Cerebellar cortex (tissue), 1 donor: ENCODE measurements around the gene RBM15.

Experiments
- DNase-seq: peaks from one replicate; pipeline ENCODE4 v3.0.0-alpha.2; 2015; ENCODE audit warnings: low spot score

The RBM15 gene

DNA sequence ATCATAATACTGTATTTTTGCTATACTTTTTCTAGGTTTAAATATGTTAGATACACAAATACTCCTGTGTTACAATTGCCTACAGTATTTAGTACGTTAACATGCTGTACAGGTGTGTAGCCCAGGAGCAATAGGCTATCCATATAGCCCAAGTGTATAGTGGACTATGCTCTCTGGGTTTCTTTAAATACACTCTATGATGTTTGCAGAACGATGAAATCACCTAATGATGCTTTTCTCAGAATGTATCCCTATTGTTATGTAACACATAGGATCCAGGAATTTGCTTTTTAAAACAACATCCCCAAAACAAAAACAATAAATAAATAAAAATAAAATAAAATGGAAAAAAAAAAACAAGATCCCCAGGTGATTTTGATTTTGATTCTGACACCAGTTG lies 18.1 kb upstream of the RBM15 start:
- no peak for DNase-seq

DNA sequence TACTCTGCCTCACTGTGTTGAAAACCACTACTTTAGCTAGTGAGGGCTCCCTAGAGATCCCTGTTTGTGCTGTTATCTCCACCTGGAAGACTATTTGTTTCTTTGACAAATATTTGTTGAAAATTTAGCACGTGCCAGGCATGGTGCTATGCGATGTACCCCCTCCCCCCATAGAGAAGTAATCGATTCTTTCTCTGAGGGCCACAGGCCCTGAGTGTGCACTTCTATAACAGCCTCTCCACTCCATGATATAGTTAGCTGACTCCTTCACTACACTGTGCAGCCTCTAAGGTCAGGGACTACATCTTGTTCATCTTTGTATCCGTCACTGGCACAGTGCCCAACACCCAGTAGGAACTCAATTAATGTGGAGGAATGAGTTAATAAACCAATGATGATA lies 17.3 kb upstream of the RBM15 start:
- no peak for DNase-seq

DNA sequence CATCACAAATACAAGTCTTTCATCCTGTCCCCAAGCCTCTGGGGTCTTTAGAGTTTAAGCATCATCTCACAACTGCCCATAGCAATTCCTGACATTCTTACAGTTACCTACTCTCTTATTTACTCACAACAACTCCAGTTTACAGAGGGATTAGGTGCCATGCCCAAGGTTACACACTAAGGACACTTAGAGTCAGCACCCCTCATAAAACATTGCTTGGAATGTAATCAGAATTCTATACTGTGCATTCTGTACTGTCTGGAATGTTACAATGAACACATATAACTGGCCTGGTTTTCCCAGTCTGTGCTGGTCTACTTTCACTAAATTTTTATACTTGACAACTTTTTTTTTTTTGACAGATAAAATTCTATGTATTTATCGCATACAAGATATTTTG lies 14.5 kb upstream of the RBM15 start:
- DNase-seq: no peak

DNA sequence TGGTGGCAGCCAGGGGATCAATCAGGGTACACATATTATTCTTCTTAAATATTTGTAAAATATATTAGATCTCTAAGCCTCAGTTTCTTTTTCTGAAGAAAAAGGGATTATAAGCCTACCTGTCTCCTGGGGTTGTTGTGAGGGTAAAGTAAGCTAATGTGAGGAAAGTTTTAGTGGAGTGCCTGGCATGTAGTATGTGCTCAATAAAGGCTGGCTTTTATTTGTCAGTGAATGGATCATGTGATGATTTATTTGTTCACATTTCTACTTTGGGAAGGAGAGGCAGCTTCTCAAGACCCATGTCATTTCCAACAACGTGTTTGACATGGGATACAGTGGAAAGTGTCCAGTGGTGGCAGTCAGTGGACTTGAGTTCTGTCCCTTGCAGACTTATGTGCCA lies 12.4 kb upstream of the RBM15 start:
- no peak for DNase-seq

DNA sequence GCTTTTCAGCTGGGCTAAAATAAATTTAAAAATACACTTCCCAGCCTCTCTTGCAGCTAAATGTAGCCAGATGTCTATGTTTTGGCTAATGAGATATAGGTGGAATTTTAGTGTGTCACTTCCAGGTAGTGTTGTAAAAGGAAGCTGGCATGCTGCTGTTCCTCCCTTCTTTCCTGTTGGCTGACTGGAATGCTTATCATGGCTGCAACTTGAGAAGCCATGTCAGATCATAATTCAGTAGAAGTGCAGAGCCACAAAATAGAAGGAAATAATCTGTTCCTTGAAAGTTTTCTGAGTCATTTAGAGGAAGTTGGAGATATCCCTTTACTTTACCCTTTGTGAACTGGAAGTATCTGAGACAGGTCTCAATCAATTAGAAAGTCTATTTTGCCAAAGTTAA lies 10.9 kb upstream of the RBM15 start:
- DNase-seq: no peak

DNA sequence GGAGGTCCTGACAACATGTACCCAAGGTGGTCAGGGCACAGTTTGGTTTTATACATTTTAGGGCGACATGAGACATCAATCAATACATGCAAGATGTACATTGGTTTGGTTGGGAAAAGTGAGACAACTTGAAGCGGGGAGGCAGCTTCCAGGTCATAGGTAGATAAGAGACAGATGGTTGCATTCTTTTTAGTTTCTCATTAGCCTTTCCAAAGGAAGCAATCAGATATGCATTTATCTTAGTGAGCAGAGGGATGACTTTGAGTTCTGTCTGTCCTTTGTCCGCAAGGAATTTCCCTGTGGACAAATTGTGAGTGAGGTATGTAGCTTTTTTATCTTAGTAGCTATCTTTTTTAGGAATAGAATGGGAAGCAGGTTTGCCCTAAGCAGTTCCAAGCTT lies 10.5 kb upstream of the RBM15 start:
- no peak for DNase-seq

DNA sequence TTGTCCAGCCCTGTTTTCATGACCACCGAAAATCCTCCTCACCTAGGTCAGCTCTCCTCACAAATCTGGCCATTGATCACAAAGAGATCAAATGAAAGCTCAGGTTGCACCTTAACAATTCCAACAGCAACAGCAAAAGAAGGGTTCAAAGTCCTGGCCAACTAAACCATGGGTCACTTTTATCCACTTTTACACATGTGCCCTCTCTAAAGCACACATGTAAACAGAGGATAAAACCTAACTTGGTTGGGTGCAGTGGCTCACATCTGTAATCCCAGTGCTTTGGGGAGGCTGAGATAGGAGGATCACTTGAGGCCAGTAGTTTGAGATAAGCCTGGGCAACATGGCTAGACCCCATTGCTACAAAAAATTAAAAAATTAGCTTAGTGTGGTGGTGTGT lies 3.9 kb upstream of the RBM15 start:
- no peak for DNase-seq

DNA sequence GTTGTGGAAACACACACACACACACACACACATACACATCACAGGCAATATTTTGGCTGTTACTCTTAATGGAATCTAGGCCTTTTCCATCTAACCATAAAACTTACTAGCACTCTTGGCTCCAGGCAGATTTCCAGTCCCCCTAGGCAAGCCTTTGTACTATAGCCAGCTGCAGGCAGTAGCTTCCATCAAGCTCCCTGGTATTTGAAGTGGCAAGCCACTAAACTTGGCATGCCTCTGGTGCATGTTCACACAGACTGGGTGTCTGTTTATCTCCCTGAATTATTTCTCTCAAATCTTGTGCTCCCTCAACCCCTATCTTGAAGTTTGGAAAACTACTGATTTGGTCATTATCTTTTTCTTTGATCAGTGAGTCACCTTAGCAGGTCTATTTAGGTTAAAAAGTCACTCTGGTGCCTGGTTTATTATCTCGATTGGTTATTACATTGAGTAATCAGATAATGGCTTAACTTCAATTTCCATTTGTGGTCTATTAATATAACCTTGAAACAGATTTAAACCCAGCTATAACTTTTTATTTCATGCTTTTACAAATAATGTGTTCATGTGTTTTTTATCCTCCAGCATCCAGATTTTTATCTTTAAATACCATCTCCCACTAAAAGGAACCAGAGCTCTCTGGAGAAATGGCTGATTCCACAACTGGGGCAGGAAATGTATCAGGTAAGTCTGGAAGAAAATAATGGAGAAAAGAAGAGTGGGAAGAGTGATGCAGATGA lies 2.7 kb upstream of the RBM15 start:
- no peak for DNase-seq

DNA sequence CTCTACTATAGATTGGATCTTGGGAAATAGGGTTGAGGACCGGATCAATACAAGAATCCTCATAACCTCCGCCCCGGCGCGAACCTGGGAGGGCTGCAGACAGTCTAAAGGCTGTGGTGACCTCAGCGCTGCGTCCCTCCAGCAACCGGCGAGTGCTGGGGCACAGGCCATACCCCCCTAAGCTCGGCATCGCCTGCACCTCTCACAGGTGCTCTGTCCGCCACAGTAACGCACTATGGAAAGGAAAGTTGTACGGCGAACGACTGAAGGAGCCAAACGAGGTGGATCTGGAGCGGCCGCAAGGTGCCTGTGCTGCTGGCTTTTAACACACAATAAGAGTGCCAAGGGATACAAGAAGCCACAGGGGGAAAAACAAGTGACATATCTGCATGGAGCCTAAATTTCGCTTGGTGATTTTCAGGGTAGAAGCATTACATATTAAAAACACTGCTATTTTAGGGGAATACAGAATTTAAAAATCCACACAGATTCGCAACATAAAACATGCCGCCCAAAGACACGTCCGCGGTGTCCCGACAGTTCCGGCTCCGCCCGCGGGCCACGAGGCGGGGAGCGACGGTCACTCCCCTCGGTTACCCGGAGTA lies 1.4 kb upstream of the RBM15 start:
- peak; percentile 49 for DNase-seq

DNA sequence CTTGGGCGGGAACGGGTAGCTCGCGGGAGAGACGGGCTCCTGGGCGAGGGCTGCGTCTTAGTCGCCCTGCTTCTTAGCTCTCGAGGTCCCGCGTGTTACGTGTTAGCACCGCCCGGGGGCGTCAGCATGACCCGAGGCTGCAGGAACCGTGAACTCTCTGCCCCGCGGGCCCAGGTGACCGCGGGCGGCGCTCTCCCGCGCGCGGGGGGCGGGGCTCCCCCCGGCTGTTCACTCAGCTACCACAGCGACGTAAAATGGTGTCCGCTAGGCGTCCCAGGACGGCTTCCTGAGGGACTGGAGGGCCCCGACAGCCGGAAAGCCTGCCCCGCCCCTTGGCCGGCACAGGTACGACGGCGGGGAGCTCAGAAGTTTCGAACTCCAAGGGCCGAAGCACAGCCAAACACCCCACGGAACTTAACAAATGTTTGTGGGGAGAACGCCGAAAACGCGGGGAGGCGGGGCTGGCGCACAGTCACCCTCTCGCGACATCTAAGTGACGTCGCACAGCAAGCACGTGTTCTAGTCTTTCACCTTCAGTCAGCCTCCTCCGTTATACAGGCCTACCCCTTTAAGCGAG lies 780 bp upstream of the RBM15 start:
- no peak for DNase-seq

DNA sequence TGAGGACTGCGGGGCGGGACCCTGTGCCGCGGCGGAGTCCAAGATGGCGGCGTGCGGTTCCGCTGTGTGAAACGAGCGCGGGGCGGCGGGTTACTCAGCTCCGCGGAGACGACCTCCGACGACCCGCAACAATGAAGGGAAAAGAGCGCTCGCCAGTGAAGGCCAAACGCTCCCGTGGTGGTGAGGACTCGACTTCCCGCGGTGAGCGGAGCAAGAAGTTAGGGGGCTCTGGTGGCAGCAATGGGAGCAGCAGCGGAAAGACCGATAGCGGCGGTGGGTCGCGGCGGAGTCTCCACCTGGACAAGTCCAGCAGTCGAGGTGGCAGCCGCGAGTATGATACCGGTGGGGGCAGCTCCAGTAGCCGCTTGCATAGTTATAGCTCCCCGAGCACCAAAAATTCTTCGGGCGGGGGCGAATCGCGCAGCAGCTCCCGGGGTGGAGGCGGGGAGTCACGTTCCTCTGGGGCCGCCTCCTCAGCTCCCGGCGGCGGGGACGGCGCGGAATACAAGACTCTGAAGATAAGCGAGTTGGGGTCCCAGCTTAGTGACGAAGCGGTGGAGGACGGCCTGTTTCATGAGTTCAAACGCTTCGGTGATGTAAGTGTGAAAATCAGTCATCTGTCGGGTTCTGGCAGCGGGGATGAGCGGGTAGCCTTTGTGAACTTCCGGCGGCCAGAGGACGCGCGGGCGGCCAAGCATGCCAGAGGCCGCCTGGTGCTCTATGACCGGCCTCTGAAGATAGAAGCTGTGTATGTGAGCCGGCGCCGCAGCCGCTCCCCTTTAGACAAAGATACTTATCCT lies 430 bp downstream of the RBM15 start:
- DNase-seq: peak; percentile 39

DNA sequence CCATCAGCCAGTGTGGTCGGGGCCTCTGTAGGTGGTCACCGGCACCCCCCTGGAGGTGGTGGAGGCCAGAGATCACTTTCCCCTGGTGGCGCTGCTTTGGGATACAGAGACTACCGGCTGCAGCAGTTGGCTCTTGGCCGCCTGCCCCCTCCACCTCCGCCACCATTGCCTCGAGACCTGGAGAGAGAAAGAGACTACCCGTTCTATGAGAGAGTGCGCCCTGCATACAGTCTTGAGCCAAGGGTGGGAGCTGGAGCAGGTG lies 961 bp downstream of the RBM15 start:
- DNase-seq: no peak

DNA sequence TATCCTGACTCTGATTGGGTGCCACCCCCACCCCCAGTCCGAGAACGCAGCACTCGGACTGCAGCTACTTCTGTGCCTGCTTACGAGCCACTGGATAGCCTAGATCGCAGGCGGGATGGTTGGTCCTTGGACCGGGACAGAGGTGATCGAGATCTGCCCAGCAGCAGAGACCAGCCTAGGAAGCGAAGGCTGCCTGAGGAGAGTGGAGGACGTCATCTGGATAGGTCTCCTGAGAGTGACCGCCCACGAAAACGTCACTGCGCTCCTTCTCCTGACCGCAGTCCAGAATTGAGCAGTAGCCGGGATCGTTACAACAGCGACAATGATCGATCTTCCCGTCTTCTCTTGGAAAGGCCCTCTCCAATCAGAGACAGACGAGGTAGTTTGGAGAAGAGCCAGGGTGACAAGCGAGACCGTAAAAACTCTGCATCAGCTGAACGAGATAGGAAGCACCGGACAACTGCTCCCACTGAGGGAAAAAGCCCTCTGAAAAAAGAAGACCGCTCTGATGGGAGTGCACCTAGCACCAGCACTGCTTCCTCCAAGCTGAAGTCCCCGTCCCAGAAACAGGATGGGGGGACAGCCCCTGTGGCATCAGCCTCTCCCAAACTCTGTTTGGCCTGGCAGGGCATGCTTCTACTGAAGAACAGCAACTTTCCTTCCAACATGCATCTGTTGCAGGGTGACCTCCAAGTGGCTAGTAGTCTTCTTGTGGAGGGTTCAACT lies 2.1 kb downstream of the RBM15 start:
- no peak for DNase-seq

DNA sequence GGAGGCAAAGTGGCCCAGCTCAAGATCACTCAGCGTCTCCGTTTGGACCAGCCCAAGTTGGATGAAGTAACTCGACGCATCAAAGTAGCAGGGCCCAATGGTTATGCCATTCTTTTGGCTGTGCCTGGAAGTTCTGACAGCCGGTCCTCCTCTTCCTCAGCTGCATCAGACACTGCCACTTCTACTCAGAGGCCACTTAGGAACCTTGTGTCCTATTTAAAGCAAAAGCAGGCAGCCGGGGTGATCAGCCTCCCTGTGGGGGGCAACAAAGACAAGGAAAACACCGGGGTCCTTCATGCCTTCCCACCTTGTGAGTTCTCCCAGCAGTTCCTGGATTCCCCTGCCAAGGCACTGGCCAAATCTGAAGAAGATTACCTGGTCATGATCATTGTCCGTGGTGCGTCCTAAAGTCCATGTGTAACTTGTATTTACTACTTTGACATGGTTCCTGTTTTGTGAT lies 2.7 kb downstream of the RBM15 start:
- DNase-seq: no peak

DNA sequence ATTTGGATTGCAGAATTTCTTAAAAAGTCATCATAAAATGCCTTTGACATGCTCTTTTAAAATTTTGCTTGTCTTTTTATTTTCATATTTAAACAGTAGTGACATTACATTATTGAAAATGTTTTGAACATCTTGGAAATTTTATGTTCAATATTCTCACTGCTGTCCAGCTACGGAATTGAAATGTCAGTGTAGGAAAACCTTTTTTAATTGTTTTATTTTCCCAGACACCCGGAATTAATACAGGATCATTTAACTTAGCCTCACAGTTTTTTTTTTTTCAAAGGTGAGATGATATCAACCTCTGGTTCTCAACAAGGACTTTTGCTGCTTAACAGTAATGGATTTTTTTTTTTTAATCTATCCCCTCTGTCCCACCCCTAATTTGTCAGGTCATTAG lies 4.1 kb downstream of the RBM15 start:
- DNase-seq: no peak

DNA sequence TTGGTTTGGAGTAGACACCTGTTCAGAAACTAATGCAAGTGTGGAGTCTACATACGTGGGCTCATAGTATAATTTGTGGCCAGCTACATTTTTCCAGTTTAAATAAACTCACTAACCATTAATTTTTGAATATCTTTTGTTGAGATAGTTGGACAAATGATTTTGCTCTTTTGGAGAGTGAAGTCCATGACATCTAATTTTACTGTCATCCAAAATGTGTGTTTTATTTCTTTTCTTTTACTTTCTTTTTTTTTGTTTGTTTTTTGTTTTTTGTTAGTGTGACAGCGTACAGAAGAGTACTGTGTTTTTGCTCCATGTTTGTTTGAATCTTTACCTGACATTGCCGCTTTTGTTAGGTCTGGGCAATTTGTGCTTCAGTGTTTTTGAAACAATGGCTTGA lies 5.0 kb downstream of the RBM15 start:
- DNase-seq: no peak

DNA sequence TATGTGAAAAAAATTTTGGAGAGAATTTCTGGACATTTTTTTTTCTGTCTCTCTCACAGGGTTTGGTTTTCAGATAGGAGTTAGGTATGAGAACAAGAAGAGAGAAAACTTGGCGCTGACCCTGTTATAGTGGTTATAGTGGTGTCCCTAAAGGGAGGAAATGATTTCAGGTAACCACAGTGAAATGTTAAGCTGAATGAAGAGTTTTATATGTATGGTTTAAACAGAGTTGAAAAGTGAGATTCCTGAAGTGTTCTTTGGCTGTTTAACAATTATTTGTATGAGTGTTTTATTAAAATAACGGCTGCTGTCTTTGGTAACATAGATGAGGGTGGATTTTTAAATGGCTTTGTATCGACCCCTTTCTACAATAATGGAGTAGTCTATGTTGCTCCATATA lies 6.3 kb downstream of the RBM15 start:
- DNase-seq: no peak

DNA sequence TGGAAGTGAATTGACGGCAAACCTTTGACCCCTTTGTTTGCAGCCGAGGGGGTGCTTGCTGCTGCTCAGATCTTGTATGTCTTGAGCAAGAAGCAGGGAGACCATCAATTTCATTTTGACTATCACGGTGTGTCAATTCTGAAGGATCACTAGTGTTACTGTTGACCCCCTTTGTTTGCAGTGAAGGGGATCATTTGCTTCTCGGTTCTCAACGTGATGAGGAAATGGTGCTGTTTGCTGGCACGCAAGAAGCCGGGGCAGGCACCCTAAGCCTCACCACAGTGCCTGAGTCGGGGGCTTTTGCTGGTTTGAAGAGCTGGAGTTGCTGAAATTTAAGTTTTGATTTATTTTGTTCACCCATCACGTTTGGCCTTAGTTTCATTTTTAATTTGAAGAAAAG lies 7.5 kb downstream of the RBM15 start:
- no peak for DNase-seq

DNA sequence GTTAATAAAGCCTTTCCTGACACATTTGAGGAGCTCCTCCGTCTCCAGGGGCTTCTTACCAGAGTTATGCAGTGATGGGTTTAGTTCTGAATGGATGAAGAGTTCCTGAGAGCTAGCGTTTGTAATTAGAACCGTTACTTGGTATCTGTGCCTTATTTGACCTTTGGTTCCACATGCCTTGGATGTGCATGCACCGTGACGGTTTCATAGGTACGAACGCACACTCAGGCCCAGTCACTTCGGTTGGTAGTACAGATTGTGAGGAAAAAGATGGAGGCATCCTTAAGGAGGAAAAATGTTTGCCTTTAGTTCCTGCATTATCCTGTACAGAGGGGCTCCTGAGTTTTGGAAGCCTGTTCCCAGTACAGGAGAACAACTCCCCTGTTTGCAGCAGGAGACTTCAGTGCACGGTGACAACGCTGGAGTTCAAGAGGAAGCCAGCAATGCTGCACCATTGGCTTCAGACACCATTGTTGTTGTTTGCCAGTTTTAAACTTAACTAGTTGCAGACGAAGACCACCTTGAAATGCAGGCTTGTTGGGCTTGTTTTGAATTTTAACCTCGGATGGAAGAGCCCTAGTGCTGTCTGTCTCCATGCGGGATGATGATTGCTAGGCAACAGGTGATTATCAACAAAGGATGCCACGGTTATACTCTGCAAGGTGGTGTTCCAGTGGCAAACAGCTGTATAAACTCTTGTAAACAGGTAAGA lies 8.2 kb downstream of the RBM15 start:
- no peak for DNase-seq

DNA sequence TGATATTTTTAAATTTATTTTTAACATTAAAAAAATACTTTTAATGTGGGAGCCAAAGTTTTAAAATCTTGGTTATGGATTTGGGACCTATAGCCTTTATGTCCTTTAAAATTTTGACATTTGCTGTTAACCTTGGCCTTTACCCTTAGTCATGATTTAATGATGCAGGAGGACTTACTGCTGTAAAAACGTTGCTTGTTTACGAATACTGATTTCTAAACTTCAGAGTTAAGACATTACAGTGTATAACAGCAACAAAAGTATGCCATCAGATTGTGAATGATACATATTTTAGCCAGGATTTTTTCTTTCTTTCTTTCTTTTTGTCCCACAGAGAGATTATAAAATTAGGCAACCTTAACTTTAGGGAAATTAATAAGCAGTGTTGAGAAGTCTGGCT lies 8.9 kb downstream of the RBM15 start:
- no peak for DNase-seq

DNA sequence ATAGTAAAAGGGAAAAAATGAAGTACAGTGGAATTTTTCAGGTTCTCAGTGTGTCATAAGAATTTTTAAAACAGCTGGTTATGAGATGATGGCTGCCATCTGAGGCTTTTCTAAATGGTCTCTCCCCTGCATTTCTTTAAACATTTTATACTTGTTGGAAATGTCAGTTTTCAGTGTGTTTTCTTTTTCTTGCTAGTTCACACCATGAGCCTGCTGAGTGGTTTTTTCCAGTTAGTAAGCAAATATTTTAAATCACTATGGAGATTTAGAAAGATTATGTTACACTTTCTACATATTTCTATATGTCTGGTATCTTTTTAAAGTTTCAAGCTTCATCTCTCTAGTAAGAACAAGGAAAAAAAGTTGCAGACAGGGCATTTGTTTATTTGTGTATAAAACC lies 9.6 kb downstream of the RBM15 start:
- DNase-seq: no peak

DNA sequence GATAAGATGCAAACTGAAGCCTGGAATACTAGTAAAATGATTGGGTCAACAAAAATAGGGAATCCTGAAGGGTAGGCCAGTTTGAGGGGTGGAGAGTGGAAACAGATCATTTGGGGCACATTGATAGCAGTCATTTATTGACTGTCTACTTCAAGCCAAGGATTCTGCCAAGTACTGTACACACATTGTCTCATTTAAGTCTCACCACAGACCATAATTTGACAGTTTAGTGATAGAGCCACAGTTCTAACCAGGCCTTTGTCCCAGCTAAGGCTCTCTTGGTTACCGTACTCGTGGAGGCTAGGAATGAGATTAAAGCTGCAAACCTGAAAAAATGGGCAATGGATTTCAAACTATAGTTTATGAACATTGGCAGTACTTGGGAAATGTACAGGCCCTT lies 11.2 kb downstream of the RBM15 start:
- DNase-seq: no peak
